Vagina (tissue), 2 donors: ENCODE measurements around the gene TMEM178B.

ENCODE experiments used
- POLR2A ChIP-seq, 2 donors: fragments of 450-650 bp; IDR thresholded peaks; one replicate each; pipeline ENCODE4 v1.6.1; 2017; ENCODE audit warnings: antibody characterized with exemption in 2 of 2, mild to moderate bottlenecking in 2 of 2, moderate library complexity in 2 of 2
- POLR2AphosphoS5 ChIP-seq, 2 donors: sonication (generic); formaldehyde crosslinking; IDR thresholded peaks; one replicate each; pipeline ENCODE4 v1.9.0; 2017; ENCODE audit warnings: antibody characterized with exemption in 2 of 2, mild to moderate bottlenecking in 2 of 2, low read depth in 1 of 2; ENCODE audit not compliant: insufficient read depth in 1 of 2
- TF ChIP-seq, protein P1 (sequence below), 3 experiments: fragments of 450-650 bp in 2 of 3; fragments of 200-600 bp in 1 of 3; sonication (generic) in 1 of 3; IDR thresholded peaks; one replicate each; pipeline ENCODE4 v1.5.1; 2017 to 2019; ENCODE audit warnings: antibody characterized with exemption in 3 of 3, mild to moderate bottlenecking in 2 of 3, moderate library complexity in 2 of 3

DNA sequence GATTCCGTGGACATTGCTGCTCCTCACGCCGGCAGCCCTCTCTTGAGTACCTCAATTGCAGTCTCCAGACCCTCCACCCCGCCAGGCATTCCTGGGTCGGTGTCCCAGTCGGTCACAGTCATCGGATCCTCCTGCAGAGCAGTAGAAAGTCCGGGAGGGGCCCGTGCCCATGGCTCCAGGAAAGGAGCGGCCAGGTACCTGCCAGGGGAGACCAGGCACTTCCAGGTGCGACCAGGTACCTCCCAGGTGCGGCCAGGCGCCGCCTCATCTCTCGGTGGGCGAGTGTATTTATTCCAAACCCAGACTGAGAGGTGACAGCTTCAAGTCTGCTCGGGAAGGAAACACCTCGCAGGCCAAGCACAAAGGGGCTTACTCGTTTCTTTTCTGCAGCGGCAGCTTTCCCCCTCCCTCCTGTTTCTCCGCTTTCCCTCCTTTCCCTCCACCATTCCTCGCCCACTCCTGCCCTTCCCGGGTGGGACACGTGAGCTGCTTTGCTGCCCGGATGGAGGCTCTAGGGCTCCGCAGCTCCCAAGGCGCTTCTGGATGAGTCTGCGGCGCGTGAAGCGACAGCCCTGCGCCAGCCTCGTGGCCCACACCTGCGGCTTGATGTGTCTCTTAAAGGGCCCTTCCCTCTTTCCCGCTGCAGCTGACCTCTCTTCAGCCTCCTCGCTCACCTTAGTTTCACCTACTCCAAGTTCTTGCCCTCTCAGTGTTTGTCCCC lies 438.0 kb downstream of the TMEM178B start:
- TF ChIP-seq POLR2AphosphoS5 (IDR thresholded peaks at IDR 0.05; ENCODE audit: insufficient read depth in 1 of 2, low read depth in 1 of 2), result no peak
- TF ChIP-seq, protein P1, sequence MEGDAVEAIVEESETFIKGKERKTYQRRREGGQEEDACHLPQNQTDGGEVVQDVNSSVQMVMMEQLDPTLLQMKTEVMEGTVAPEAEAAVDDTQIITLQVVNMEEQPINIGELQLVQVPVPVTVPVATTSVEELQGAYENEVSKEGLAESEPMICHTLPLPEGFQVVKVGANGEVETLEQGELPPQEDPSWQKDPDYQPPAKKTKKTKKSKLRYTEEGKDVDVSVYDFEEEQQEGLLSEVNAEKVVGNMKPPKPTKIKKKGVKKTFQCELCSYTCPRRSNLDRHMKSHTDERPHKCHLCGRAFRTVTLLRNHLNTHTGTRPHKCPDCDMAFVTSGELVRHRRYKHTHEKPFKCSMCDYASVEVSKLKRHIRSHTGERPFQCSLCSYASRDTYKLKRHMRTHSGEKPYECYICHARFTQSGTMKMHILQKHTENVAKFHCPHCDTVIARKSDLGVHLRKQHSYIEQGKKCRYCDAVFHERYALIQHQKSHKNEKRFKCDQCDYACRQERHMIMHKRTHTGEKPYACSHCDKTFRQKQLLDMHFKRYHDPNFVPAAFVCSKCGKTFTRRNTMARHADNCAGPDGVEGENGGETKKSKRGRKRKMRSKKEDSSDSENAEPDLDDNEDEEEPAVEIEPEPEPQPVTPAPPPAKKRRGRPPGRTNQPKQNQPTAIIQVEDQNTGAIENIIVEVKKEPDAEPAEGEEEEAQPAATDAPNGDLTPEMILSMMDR (IDR thresholded peaks at IDR 0.05), result no peak
- no peak for TF ChIP-seq POLR2A (IDR thresholded peaks at IDR 0.05)
